CD4-positive, alpha-beta T cell treated with Interleukin-4 for 1 hour (primary cell): ENCODE results near the gene GREB1.
"Not testable (repeated sequence)": the region's sequence is repeated elsewhere in the genome, so short reads cannot be mapped to it uniquely, and the experiment has no call there.

ENCODE experiments used
- DNase-seq, 2 donors: peaks; one replicate each; pipeline ENCODE4 v3.0.0-alpha.2; 2020 to 2022

Gene GREB1

DNA sequence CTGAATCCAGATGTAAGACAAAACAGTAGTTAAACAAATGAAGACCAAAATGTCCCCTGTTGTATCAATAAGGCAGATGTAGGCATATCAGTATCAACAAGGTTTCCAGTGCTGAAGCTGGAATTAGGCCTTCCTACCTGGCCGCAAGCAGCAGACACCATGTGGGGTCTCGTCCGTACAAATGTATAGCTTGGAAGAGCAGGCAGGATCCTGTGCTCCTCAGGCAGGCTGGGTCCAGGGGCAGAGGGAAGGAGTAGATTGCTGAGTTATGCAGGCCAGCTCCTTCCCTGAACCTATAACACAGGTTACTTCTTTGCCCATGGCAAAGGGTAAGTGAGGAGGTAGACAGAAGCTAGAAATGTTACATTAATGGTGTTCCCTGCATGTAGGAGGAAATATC, 112.7 kb downstream of the GREB1 start:
- no peak for DNase-seq

DNA sequence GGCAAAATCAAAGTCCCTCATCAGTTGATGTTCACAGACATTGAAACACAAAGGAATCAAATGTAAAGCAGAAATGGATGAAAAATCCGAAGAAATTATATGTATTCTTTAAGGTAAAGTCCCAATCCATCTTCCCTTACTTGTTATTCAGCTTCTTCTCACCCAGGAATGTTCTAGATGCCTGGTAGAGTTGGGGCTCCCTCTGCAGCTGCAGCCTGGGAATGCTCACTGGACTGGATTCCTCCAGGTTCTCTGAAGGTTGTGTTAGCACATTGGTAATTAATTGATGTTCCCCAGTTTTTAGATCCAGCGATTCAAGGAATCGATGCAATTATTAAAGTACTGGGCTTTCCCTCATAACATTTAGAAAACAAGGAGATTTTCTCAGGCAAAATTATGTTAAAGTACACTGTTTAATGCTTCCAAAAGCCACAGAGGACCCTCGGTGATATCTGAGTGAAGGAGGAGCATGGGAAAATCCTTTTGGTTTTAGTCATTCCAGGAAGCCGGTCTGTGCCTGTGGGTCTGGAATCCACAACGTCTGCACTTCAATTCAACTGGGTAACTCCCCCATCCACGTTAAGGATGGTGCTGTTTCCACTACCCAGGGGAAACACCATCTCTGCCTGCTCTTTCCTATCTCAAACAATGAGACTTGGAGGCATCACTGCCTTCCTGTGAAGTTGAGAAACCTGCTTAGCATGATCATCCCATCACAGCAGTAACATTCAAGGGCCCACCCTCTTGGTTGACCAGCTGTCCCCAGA, 114.2 kb downstream of the GREB1 start:
- no peak for DNase-seq

DNA sequence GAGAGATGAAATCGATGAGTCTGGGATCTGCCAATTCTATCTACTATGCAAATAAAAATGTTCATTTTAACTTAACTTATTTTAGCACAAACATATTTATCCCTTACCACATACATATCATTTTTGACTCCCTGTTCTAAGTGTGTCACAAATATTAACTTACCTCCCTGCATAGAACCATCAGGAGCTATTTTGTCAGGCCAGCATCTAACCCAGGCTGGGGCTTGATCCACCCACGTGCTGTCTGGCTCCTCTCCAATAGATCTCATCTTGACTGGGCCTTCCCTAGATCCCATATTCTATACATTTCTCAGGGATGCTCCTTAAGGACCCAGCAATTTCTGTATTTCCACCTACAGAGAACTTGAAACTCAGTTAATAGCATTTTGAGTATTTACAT, 115.2 kb downstream of the GREB1 start:
- no peak for DNase-seq

DNA sequence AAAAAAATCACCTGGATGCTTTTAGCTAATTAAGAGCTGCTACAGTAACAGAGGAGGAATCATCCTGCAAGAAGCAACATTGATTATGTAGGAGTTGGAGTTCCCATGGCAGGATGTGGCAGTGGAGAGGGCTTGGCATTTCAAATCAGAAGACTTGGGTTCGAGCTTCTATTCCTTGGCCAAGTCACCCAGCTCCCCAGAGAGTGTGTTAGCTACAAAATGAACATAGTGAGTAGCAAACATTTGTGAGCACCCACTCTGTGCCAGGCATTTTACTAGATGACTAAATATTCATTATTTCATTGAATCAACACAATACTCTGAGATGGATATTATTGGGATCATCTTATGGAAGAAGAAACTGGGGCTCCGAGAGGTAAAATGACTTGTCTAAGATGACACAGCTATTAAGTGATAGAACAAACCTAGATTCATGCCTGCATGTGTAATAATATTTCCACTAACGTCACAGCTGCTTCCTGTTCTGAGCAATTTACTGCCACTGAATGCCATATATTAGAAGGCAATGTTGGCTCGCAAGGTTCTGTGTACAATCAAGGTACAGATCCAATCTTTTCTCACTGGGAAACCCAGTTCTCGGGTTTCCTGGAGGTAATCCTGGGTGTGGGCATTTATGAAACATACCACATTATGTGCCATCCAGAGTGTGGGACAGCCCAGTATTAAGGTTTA, 118.2 kb downstream of the GREB1 start:
- DNase-seq, result no peak

DNA sequence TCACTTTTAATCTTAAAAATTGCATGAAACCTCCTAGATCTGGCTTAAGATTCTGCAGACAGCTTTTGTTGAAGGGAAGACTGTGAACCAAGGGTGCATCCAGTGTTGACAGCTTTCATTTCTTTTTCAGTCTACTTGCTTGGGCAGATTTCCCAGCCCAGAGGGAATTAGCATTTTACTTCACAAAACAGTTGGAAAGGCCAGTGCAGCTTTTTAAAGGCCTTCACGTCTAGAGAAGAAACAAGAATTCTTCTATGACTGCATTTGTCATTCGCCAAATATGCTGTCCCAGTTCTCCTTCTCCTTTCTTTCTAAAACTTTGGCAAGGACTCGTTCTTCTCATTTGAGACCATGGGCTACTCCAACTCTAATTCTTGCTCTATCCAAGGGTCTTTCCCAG, 118.7 kb downstream of the GREB1 start:
- DNase-seq, result no peak

DNA sequence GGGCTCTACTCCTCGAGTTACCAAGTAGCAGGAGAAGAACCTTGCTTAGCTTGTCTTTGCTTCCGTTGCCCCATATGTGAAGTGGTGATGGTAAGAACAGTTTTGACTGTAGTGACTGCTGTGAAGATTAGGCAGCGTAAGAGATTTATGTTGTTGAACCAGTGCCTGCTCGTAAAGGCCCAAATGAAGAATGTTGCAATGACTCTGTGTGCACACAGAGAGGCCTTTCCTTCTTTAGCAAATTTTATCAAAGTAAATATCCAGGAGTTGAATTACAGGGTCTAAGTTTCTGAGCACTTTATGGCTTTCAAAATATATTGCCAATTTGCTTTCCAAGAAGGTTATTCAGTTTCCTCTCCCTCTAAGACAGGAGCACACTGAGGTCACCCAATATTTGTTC, 121.7 kb downstream of the GREB1 start:
- DNase-seq, result no peak

DNA sequence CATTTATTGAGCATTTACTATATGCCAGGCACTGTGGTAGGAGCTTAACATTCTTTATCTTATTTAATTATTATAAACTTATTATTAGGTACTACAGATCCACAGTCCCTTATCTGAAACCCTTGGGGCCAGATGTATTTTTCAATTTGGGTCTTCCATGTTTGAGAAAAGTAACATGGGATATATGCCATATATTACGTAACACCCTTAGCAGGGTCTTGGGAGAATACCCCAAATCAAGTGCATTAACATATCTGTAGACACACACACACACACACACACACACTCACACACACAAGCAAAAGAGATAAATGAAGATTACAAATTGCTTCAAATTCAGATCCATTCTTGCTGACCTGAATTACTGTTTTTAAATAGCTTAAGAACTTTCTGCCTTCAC, 122.4 kb downstream of the GREB1 start:
- no peak for DNase-seq

DNA sequence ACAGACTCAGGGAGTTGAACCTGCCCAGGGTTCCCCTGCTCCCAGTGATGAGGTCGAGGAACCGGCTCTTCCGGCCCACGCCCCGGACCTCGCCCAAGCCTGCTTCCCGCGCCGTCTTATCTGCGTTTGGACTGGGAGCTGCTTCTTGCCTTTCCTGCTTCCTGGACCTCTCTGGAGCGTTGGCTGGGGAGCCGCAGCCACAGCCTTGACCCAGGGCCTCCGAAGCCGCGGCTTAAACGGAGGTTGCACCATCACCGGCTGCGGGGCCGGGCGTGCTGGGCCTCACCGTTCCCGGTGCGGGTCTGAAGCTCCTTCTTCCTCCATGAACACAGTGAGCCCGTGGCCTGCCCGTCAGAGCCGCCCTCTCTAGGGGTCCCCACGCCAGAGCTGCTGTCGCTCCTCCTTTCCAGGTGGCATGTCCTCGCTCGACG, 122.8 kb downstream of the GREB1 start:
- no peak for DNase-seq

DNA sequence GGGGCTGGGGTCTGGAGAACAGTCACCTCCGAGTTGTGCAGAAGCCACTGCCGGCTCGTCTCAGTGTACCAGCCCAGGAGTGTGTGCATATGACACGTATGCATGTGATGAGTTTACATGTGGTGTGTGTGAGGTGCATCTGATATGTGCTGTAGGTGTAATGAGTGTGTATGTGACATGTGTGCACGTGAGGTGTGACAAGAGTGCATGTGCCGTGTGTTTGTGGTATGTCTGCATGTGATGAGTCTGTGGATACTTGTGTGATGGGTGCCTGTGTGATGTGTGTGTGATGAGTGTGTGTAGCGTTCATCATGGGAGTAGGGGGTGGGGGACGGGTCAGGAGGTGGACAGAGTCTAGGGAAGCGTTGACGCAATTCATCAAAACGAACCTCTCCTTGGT, 123.3 kb downstream of the GREB1 start:
- DNase-seq, result no peak

DNA sequence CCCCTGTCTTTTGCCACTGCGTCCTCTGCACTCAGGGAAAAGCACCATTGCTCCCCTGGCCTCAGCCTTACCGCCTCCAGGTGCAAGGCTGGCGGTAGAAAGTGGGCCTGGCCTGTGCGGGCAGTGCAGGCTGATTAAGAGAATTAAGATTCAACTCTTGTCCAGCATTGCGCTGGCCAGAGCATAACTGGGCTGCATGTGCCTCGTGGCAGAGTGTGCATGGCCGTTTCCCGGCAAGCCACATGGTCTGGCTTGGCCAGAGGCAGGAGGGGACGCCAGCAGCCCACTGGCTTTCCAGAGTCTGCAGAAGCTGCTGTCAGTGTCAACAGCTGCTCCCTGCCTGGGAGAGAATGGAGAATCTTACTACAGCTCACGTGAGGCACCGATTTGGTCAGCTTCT, 123.8 kb downstream of the GREB1 start:
- no peak for DNase-seq

DNA sequence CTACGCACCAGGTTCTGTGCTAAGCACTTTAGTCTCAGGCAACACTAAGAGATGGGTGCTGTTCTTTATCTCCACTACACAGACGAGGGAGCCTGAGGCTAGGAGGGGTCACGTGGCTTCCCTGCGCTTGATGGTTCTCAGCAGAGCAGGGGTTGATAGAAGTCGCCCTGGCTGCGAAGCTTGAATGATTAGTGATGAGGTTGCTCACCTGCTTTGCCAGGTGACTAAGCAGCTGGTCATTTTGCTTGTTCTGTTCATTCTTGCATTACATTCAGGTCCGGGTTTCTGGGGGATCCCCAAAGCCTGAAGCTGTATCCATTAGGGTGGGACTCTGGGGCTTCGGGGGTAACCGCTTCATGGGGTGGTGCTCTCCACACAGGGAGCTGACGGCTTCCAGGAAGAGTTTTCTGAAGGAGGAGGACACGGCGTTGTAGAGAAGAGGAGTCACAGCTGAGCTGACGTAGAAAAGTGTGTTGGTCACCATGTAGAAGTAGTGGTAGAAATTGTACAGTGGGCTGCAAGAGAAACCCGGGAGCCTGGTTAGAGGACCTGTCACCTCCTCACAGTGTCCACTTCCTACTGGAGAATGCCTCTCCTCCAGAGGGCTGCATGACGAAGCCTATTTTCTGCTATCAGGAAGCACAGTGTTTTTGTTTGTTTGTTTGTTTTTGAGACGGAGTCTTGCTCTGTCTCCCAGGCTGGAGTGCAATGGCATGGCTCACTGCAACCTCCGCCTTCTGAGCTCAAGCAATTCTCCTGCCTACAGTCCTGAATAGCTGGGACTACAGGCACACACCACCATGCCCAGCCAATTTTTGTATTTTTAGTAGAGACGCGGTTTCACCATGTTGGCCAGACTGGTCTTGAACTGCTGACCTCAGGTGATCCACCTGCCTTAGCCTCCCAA, 124.6 kb downstream of the GREB1 start:
- no peak for DNase-seq

DNA sequence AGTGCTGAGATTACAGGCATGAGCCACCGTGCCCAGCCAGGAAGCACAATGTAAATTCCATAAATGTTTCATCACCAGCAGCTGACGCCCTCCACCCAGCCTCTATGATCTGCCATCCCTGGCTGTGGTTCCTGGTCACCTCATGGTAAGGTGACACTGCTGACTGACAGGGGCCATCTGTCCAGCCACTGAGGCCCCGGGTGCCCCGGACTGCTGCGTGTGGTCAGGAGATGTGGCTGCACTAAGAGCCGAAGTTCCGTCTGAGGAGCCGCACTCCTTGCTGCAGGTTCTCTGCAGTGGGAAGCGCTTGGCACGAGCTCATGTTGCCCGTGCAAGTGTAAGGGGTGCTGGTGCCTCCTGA, 125.2 kb downstream of the GREB1 start:
- DNase-seq, result no peak

DNA sequence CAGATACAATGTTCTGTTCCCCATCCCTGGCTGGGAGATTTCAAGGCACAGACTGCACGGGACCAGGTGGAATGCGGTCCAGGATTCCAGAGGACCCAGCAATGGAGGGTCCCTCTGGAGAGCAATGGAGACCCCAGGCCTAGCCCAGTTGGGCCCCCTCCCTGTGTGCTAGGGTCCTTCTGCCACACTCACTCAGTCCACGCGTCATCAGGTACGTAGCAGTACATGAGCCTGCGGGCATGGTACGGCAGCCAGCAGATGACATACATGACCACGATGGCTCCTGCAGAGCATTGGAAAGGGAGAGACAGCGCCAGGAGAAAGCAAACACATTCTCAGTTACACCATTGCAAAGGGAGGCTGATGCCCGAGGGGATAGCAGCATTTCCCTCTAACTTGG, 126.0 kb downstream of the GREB1 start:
- no peak for DNase-seq

DNA sequence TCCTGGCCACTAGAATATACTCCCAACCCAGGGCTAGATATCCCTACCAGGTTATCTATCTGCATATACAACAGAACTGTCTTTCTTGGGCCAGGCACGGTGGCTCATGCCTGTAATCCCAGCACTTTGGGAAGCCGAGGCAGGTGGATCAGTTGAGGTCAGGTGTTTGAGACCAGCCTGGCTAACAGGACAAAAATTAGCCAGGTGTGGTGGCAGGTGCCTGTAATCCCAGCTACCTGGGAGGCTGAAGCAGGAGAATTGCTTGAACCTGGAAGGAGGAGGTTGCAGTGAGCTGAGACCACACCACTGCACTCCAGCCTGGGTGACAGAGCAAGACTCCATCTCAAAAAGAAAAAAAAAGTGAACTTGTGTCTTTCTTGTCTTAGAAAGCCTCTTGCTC, 126.6 kb downstream of the GREB1 start:
- not testable (repeated sequence) for DNase-seq

DNA sequence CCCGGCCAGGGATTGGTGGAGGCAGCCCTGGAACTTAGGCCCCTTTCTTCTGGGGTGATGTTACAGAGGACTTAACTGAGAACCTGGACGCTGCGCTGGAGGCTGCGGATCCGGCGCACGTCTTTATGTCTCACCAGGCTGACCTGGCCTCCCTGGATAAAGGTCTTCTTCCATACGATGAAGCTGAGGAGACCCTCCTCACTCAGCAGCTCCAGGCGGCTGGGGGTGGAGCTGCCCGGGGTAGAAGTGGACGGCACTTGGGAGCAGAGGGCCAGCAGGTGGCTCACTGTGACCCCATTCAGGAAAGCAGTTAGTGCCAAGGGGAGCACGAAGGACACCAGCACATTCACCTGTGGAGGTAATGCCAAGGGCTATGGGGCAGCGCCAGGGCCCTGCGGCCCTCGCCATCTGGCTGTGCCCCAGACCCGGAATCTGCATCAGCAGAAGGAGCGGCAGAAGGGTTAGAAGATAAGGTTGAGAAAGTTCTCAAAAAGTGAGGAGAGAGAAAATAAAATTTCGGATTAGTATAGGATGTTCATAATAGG, 128.1 kb downstream of the GREB1 start:
- DNase-seq, result no peak

DNA sequence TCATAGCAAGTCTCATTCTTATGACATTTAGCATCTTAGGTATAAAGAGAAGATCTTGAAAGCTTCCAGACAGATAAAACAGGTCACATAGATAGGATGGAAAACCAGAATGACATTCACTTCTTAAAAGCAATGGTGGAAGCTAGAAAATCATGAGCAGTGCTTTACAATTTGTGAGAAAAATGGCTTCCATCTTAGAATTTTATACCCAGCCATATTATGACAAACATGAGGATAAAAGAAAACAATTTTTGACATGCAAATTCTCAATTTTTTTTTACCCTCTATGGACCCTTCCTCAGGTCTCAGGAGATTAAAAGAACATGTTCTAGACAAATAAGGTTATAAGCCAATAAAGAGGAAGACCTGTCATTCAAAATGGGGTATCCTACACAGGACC, 129.0 kb downstream of the GREB1 start:
- no peak for DNase-seq

DNA sequence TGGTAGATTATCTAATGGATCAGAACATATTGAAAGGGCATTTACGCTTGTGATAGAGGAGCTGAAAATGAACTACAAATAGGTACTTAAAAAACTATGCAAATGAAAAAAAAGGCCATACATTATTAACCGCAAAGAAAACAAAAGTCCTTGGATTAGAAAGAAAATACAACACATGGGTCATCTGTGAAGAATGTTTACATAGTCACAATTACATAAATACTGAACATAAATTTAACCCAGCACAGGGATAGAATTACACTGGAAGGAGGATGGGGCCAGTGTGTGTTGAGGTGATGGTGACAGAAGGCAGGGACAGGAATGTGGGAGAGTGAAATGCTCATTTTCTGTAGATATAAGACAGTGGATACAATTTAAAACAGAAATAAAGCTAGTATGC, 129.6 kb downstream of the GREB1 start:
- no peak for DNase-seq

DNA sequence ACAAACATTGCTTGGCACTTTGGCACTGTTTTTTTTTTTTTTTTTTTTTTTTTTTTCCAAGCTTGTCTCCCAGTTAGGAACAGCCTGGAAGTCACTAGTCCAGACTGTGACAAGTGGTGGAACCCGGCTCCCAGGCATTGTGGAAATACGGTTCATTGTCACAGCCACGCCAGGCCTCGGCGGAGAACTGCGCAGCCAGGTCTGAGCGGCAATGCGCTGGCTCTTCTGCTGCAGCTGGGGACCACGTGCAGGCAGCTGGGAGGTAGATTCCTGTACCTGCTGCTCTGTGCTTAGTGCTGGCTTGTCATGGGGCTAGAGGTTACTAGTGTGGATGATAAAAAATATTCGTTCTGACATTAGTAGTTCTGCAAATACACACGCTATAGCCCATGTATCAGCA, 131.2 kb downstream of the GREB1 start:
- DNase-seq, result no peak

DNA sequence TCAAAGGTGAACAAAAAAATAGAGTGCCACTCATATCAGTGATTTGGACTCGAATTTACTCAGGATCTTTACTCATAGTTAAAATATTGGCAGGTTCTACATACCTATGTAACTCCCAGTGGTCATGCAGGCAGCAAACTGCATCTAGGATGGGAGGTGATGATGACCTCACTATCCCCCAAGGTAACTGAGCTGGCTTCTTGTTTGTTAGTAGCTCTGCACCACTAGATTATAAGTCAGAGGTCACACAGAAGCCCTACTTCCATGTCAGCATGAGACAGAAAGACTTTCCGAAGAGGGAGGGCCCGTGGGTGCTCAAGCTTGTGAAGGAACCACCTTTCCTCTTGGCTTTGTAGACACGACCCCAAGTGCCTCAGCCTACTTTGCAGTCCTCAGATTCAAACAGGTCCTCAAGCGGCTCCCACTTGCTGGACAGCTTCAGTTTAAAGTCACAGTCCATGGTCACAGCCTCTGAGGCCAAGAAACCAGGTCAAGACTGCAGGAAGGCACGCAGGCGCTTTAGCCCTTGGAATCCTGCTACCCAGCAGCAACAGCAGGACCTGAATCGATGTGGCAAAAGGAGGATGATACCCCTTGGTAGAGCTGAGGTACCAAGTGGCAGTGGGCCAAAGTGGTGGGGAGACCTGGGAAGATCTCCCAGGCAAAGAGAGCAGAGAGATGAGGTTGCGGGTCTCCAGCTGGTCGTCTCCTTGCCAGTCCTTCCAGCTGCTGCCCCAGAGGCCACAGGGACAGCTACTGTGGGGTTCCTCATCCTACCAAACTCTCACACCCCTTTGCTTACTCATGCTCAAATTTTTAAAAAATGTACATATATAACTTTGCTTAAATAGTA, 131.9 kb downstream of the GREB1 start:
- no peak for DNase-seq

DNA sequence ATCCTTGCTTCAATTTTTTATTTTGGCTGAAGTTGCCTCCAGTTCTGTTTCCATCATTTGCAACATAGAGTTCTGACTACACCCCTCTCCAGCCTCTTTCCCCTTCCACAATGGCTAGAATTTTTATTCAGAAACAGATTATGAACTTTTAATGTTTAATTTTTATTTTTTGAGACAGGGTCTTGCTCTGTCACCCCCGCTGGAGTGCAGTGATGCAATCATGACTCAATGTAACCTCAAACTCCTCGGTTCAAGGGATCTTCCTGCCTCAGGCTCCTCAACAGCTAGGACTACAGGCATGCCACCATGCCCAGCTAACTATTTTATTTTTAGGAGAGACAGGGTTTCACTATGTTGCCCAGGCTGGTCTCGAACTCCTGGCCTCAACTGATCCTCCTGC, 133.3 kb downstream of the GREB1 start:
- DNase-seq, result no peak

DNA sequence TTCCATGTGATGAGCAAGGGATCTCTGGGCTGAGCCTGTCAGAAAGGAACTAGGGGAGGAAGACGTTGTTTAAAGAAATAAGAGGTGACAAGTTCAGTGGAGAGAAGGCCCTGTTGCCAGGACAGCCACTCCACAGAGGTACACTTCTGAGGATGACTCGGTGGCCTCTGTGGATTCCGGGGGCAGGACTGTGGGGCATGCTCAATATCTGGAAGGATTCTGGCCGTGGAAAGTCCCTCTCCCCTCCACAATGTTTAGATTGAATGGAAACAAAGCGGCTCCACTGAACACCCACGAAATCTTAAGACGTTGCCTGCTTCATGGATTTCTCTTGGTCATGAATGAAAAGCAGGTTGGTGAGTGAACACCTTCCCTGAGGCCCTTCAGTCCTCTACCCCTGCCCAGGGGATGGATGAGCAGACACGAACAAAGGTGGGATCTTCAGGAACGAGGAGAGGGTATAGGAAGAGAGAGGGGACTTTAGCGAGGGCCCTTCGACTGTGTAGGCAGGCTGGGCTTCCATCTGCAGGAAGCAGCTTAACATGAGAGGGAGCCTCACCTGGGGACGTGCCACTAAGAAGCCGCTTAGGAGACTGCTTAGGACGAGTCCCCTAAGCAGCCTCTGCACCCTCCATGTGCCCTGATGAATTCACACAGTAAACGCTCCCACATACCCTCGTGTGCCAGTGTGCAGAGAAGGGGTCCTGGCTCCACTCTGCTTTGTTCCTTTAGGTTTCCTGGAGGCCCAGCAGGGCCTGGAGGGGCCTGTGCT, 134.2 kb downstream of the GREB1 start:
- DNase-seq, result no peak
